ENCODE measurements around the gene CFAP77.
"Not testable (repeated sequence)": the region's sequence is repeated elsewhere in the genome, so short reads cannot be mapped to it uniquely, and the experiment has no call there.

Gene CFAP77

GRCh38 chr9:132547976-132548730, 138.1 kb downstream of the CFAP77 start:
- no peak for DNase-seq (ENCODE audit: low spot score)

- no peak for DNase-seq (ENCODE audit: low spot score)
Measured at GRCh38 chr9:132548751-132549640, 139.0 kb downstream of the CFAP77 start.

- DNase-seq (ENCODE audit: low spot score), result no peak
Measured at GRCh38 chr9:132551556-132551955, 141.5 kb downstream of the CFAP77 start.

- no peak for DNase-seq (ENCODE audit: low spot score)
Measured at GRCh38 chr9:132552041-132552440, 142.0 kb downstream of the CFAP77 start.

- no peak for DNase-seq (ENCODE audit: low spot score)
Measured at GRCh38 chr9:132554755-132555154, 144.7 kb downstream of the CFAP77 start.

- no peak for DNase-seq (ENCODE audit: low spot score)
Measured at GRCh38 chr9:132555528-132555927, 145.5 kb downstream of the CFAP77 start.

- DNase-seq (ENCODE audit: low spot score), result no peak
Measured at GRCh38 chr9:132556235-132556634, 146.2 kb downstream of the CFAP77 start.

- no peak for DNase-seq (ENCODE audit: low spot score)
Measured at GRCh38 chr9:132556714-132557113, 146.7 kb downstream of the CFAP77 start.

GRCh38 chr9:132557159-132557558, 147.1 kb downstream of the CFAP77 start:
- no peak for DNase-seq (ENCODE audit: low spot score)

GRCh38 chr9:132559711-132560110, 149.7 kb downstream of the CFAP77 start:
- DNase-seq (ENCODE audit: low spot score), result no peak

GRCh38 chr9:132560616-132561202, 150.7 kb downstream of the CFAP77 start:
- DNase-seq (ENCODE audit: low spot score), result no peak

- no peak for DNase-seq (ENCODE audit: low spot score)
Measured at GRCh38 chr9:132562306-132562573, 152.2 kb downstream of the CFAP77 start.

- no peak for DNase-seq (ENCODE audit: low spot score)
Measured at GRCh38 chr9:132564526-132564925, 154.5 kb downstream of the CFAP77 start.

GRCh38 chr9:132568787-132569186, 158.8 kb downstream of the CFAP77 start:
- not testable (repeated sequence) for DNase-seq (ENCODE audit: low spot score)

GRCh38 chr9:132571806-132572600, 162.0 kb downstream of the CFAP77 start:
- DNase-seq (ENCODE audit: low spot score), result no peak

GRCh38 chr9:132572921-132573320, 162.9 kb downstream of the CFAP77 start:
- no peak for DNase-seq (ENCODE audit: low spot score)

GRCh38 chr9:132575005-132575609, 165.1 kb downstream of the CFAP77 start:
- DNase-seq (ENCODE audit: low spot score), result peak; percentile 41

- DNase-seq (ENCODE audit: low spot score), result no peak
Measured at GRCh38 chr9:132575811-132576210, 165.8 kb downstream of the CFAP77 start.

GRCh38 chr9:132577119-132577518, 167.1 kb downstream of the CFAP77 start:
- DNase-seq (ENCODE audit: low spot score), result no peak

GRCh38 chr9:132578367-132578932, 168.4 kb downstream of the CFAP77 start:
- DNase-seq (ENCODE audit: low spot score), result no peak

- no peak for DNase-seq (ENCODE audit: low spot score)
Measured at GRCh38 chr9:132579427-132579798, 169.4 kb downstream of the CFAP77 start.

Data from CD4-positive, alpha-beta T cell treated with Interleukin-2 at 100 ng/mL for 4 hours (primary cell).